GM12892 (cell line): ENCODE measurements around the gene UCK1.

ENCODE experiments used
- POLR2A ChIP-seq: IDR thresholded peaks from 2 replicates; pipeline ENCODE4 v1.6.1; 2011; ENCODE audit warnings: low read depth, low read length, control low read depth
- POLR2AphosphoS5 ChIP-seq: IDR thresholded peaks from 2 replicates; pipeline ENCODE4 v1.6.1; 2011; ENCODE audit warnings: low read depth, low read length, control low read depth

DNA sequence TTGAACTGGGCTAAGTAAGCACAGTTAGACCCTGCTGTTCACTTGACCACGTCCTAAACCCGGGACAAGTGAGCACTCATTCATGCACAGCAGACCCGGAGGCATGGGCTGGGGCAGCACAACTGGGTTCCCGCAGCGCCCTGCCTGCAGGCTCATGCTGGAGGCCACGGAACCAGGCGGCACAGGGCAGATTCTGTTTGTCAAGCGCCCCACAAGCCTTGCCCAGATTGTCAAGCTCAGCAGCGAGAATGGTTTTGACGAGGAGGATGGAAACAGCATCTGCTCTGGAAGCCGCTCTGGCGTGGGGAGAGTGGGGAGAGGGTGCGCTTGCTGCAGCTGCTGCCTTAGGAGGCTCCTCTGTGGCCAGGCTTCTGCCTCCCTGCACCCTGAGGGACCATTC is 47.0 kb upstream of the UCK1 start:
- no peak; the same call in 1 of the 2 replicates for TF ChIP-seq POLR2AphosphoS5
- TF ChIP-seq POLR2A = no peak
